GM21717 (cell line): ENCODE results near the gene SMCO3.
A peak's percentile ranks its signal among the peaks of the same experiment; 100 is the strongest.

ENCODE experiments used
- ATAC-seq: cut with Tn5 transposase; IDR thresholded peaks from one replicate; pipeline ENCODE4 v1.9.1; 2021; ENCODE audit warnings: mild to moderate bottlenecking, moderate library complexity; ENCODE audit not compliant: unreplicated experiment

SMCO3 gene

GRCh38 chr12:14814014-14814413, at the start of gene SMCO3:
SMCO3 (minus strand) TSS chr12:14814182; CDS start chr12:14806680, 7,502 bp downstream.
- no peak for ATAC-seq

DNA sequence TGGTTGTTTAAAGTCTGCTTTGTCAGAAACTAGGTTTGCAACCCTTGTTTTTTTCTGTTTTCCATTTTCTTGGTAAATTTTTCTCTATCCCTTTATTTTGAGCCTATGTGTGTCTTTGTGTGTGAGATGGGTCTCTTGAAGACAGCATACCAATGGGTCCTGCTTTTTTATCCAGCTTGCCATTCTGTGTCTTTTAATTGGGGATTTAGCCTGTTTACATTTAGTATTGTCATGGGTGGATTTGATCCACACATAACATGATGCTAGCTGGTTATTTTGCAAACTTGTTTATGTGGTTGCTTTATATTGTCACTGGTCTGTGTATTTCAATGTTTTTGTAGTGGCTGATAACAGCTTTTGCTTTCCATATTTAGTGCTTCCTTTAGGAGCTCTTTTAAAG, 46.5 kb upstream of the SMCO3 start:
- no peak for ATAC-seq

DNA sequence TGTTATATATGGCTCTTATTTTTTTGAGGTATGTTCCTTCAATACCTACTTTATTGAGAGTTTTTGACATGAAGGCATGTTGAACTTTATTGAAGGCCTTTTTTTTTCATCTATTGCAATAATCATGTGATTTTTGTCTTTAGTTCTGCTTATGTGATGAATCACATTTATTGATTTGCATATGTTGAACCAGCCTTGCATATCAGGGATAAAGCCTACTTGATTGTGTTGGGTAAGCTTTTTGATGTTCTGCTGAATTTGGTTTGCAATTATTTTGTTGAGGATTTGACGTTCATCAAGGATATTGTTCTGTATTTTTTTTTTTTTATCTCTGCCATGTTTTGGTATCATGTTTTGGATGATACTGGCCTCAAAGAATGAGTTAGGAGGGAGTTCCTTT, 44.5 kb upstream of the SMCO3 start:
- no peak for ATAC-seq

GRCh38 chr12:14854586-14855183, 40.7 kb upstream of the SMCO3 start:
- ATAC-seq = no peak

GRCh38 chr12:14853961-14854360, 40.0 kb upstream of the SMCO3 start:
- ATAC-seq = no peak

- ATAC-seq = no peak
Observed at GRCh38 chr12:14852880-14853279, 38.9 kb upstream of the SMCO3 start.

DNA sequence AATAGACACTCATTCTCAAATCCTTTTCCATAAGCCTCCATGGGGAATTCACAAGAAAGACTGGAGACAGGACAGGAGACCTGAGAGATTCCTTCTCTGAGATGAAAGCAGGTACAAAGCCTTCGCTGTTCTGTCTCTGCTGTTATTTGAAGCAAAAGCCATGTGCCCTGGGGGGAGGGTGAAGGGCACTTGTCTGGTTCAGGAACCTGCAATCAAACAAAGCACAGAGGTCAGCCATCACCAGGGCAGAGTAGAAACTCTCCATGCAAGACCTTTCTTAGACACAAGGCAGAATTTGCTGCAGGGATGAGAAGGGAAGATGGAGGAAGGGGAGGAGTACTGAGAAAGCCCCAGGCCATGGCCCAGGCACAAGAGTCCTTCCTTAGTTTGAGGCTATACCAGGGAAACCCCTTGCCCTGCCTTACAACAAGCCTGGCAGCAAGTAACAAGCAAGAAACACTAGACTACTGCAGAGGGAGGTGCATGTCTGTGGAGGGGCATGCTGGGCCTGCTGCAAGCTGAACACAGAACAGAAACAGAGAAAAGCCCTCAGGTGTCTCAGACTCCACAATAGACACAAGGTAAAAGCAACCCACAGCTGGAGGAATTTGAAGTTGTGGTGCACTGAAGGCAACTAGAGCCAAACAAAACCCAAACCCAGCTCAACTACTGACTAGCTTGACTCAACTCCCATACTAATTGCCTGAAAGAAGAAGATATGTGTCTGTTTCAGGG, 37.1 kb upstream of the SMCO3 start:
- ATAC-seq = peak; percentile 82

DNA sequence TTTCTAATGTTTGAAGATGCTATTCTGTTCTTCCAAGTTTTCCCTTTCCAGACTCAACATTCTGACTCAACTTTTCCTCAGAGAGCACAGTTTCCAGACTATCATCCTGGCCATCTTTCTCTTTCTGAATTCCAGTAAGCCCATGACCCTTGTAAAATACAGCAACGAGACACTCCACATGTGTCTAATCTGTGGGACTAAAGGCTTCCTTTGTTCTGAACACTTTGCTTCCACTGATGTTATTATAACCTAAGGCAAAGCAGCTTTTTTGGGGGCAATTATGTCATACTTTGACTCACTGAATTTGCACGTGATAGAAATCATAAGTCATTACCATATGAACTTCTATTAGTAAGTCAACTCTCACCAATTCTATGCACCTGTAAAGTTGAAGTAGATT, 35.7 kb upstream of the SMCO3 start:
- no peak for ATAC-seq

DNA sequence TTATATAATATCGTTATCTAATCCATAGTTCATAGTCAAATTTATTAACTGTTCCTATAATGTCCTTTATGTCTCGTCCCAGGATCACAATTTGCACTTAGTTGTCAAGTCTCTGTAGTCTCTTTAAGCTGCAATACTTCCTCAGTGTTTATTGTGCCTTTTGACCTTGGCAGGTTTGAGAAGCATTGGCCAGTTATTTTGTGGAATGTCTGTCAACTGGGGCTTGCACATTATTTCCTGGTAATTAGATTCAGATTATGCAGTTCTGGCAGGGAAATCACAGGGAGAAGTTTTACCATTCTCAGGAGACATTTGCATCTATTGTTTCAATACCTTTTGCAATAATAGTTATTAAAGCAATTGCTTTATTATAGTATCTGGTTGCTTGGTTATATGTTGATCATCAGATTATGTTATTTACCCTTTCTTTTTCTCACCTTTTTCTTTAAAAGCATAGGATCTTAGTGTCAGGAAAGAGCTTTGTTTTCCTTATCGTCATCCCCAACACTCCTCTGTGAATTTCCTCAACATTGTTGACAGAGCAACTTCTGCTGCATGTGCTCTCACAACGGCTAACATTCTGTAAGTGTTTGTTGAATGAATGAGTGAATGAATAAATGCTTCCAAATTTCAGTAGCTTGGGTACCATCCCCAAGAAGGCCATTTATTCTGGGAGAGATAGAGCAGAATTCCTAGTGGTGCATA, 33.0 kb upstream of the SMCO3 start:
- no peak for ATAC-seq

GRCh38 chr12:14846042-14846587, 32.1 kb upstream of the SMCO3 start:
- ATAC-seq = no peak

GRCh38 chr12:14845350-14845750, 31.4 kb upstream of the SMCO3 start:
- ATAC-seq = no peak

DNA sequence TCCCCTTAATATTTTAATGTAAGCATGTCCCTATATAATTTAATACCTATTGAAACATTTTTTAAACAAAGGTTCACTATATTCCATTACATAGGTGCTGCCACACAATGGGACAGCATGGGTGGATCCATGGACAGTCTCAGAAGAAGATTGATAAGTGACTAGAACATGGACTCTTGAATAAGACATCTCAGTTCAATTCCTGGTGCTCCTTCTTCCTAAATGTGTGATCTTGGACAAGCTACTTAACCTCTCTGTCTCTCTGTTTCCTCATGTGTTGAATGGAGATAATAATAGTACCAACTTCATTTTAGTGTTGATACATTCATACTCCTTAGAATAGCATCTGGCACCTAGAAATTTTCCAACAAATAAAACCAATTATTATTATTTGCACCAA, 30.4 kb upstream of the SMCO3 start:
- ATAC-seq = no peak

- ATAC-seq = no peak
Observed at GRCh38 chr12:14843425-14843887, 29.5 kb upstream of the SMCO3 start, which contains the start of gene ART4. ART4 (minus strand) TSS chr12:14843526; CDS start chr12:14843113, 413 bp downstream.

GRCh38 chr12:14842315-14842714, 28.3 kb upstream of the SMCO3 start:
- ATAC-seq = no peak

- ATAC-seq = no peak
Observed at GRCh38 chr12:14841761-14842160, 27.8 kb upstream of the SMCO3 start.

DNA sequence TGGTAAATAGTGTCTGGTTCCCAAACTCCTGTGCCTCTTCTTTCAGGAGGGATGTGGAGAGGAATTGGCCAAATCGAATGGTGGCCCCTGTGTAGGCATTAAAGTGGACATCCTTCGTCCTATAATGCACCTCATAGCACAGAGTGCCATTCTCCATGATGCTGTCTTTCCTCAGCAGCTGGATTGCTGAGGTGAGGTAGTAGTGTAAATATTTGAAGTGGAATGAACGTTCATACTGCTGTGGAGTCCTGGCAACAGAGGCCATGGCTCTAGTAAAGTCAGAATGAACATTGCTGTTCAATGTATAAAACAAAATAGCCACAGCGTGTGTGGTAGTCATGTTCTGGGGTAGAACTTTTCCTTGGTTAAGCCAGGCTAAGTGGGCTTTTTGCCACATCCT, 26.6 kb upstream of the SMCO3 start:
- ATAC-seq = no peak

GRCh38 chr12:14839262-14839661, 25.3 kb upstream of the SMCO3 start:
- ATAC-seq = no peak

DNA sequence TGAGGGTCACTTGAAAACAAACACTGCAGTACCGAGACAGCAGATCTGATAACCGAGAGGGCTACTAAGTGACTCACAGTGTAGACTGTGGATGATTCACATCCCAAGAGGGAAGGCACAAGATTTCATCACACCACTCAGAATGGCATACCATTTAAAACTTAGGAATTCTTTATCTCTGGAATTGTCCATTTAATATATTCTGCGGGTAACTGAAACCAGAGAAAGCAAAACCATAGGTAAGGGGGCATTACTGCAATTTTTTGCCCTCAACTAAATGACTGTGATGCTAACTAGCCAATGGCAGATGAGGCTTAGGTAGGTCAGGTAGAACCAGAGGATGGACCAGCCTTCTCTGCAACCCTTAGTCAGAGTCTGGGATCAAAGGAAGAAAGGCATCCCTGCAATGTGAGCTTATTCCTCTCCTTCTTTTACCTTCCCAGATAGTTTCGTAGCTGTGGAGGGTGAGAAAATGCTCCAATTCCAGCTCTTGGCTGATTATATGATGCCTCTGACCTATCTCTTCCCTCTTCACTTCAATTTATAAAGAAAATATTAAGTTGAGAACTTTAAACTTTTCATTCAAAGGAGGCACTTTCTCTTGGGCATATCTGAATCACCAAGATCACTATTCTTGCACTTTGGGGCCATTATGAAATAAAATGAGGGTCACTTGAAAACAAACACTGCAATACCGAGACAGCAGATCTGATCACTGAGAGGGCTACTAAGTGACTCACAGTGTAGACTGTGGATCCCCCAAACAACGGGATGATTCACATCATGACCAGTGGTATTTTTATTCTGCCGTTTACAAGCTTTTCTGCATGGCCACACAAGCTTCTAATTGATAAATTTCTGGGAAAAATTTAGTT, 22.6 kb upstream of the SMCO3 start:
- no peak for ATAC-seq

- no peak for ATAC-seq
Observed at GRCh38 chr12:14834509-14834908, 20.5 kb upstream of the SMCO3 start.

DNA sequence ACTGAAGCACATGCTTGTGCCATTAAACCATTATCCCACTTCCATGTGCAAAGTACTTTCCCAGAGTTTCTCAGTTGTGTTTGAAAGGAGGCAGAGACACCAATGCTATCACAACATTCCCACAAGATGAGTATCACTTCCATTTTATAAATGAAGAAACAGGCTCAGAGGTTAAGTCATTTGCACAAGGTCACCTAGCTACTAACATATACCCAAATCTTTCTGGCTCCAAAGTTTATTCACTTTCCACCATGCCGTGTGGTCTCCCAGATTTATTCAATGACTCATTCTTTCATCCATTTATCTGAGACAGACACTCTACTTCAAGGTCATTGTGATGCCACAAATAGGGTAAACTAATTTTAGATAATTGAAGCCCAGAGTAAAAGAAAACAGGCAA, 20.0 kb upstream of the SMCO3 start:
- no peak for ATAC-seq

- ATAC-seq = no peak
Observed at GRCh38 chr12:14833336-14833735, 19.4 kb upstream of the SMCO3 start.
